ENCODE measurements around the gene EMILIN1.
A peak's percentile ranks its signal among the peaks of the same experiment; 100 is the strongest.

Gene EMILIN1

GRCh38 chr2:27081984-27082772 lies 3.8 kb downstream of the EMILIN1 start:
- no peak for DNase-seq

- DNase-seq: no peak
Measured at GRCh38 chr2:27082773-27083409, 4.5 kb downstream of the EMILIN1 start.

- no peak for DNase-seq
Measured at GRCh38 chr2:27083410-27084296, 5.2 kb downstream of the EMILIN1 start.

- no peak for DNase-seq
Measured at GRCh38 chr2:27084297-27085061, 6.1 kb downstream of the EMILIN1 start.

- no peak for DNase-seq
Measured at GRCh38 chr2:27085062-27085672, 6.8 kb downstream of the EMILIN1 start.

GRCh38 chr2:27085673-27086089 lies 7.3 kb downstream of the EMILIN1 start:
- no peak for DNase-seq

GRCh38 chr2:27086090-27086723 lies 7.8 kb downstream of the EMILIN1 start:
- peak; percentile 84 for DNase-seq

- no peak for DNase-seq
Measured at GRCh38 chr2:27086724-27087593, 8.5 kb downstream of the EMILIN1 start, which contains the start of gene KHK. Gene KHK, plus strand, starts transcription at chr2:27086772. Its CDS starts 488 bp downstream, at chr2:27087260.

- no peak for DNase-seq
Measured at GRCh38 chr2:27087823-27088410, 9.5 kb downstream of the EMILIN1 start.

- DNase-seq: no peak
Measured at GRCh38 chr2:27088634-27089033, 10.2 kb downstream of the EMILIN1 start.

- no peak for DNase-seq
Measured at GRCh38 chr2:27089111-27089954, 10.9 kb downstream of the EMILIN1 start.

- DNase-seq: no peak
Measured at GRCh38 chr2:27091746-27092695, 13.6 kb downstream of the EMILIN1 start.

- DNase-seq: no peak
Measured at GRCh38 chr2:27092696-27093429, 14.4 kb downstream of the EMILIN1 start.

- DNase-seq: no peak
Measured at GRCh38 chr2:27093430-27094352, 15.3 kb downstream of the EMILIN1 start.

- DNase-seq: no peak
Measured at GRCh38 chr2:27094353-27094984, 16.1 kb downstream of the EMILIN1 start.

- DNase-seq: no peak
Measured at GRCh38 chr2:27095427-27095744, 17.0 kb downstream of the EMILIN1 start.

Data from NK-92 treated with Interleukin-12 subunit alpha and Interleukin-12 subunit beta, amount 100 ng/mL, for 24 hours (cell line).